GM19099 (cell line): ENCODE results near the gene FKRP.

Experiments
- POLR2A ChIP-seq: IDR thresholded peaks from 3 replicates; pipeline ENCODE4 v1.6.1; 2011; ENCODE audit warnings: low read depth; ENCODE audit not compliant: insufficient read length; ENCODE audit errors: extremely low read depth

FKRP gene

DNA sequence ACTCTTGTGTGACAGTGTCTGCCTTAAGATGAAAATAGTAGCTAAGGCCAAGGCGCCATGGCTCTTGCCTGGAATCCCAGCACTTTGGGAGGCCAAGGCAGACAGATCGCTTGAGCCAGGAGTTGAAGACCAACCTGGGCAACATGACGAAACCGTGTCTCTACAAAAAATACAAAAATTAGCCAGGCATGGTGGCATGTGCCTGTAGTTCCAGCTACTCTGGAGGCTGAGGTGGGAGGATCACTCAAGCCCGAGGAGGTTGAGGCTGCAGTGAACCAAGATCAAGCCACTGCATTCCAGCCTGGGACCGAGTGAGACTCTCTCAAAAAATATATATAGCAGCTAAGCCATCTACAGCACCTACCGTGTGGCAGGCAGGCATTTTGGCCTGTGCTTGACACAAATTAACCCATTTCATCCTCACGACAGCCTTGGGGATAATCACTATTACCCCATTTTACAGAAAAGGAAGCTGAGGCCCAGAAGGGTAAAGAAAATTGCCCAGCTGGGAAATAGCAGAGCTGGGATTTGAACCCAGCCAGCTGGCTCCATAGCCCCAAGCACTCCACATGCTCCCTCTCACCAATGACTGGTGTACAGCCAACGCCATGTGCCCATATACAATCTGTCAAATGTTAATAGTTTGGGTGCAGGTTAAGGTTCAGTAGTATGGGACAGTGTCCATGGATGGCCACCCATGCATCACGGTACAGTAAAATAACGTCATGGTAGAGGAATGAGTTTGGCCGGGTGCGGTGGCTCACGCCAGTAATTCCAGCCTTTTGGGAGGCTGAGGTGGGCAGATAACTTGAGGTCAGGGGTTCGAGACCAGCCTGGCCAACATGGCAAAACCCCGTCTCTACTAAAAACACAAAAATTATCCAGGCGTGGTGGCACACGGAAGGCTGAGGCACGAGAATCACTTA is 39.5 kb downstream of the FKRP start:
- TF ChIP-seq POLR2A, result no peak

DNA sequence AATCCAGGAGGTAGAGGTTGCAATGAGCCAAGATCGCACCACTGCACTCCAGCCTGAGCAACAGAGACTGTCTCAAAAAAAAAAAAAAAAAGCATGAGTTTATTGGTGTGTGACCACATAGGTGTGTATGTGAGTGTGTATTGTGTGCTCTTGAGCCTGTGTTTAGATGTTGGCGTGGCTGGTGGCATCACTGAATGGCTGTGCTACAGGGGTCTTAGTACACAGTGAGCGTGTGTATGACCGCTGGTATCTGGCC is 40.1 kb downstream of the FKRP start:
- TF ChIP-seq POLR2A, result no peak

DNA sequence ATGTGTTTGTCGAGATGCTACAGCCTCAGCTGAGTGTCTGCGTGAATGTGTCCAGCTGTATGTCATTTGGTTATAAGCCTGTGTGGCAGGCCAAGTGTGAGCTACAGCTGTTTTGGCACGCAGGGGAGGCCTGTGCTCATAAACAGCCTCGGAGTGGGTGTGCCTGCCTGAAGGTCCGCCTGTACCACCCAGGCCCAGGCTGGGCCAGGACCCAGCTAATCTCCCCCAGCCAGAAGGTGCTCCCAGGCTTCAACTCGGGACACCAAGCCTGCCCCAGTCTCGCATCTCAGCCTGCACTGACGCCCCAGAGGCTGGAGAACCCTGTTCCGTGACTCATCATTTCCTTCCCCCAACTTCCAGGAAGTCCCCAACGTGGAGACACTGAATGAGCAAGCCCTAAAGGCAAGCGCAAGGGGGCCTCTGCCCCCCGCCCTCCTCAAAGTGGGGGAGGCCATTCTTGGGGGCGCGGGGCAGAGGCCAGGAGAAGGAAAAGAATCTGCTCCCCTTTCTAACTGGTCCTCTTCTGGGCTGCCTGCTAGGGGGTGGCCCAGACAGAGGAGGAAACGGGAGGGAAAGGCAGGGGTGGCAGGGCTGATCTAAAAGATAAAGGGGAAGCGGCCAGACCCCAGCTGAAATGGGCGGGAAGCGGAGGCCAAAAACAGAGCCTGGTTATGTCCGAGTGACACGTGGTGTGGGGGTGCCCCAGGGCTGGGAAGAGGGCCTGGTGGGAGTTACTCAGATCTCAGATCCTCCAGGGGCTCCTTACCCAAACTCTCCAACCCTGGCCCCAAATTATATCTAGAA is 40.6 kb downstream of the FKRP start:
- TF ChIP-seq POLR2A, result no peak

DNA sequence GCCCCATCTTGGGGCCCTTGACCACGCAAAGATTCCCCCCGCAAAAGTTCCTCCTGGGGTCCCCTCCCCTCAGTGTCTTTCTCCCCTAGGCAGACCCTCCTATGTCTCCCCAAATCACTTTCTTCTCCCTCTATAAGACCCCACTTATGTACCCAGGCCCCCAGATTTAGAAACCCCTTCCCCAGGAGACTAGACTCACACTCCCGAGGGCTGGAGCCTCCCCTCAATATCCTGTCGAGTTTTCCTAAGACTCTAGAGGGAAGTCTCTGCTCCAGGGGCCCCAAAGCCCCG is 41.1 kb downstream of the FKRP start:
- TF ChIP-seq POLR2A, result no peak

DNA sequence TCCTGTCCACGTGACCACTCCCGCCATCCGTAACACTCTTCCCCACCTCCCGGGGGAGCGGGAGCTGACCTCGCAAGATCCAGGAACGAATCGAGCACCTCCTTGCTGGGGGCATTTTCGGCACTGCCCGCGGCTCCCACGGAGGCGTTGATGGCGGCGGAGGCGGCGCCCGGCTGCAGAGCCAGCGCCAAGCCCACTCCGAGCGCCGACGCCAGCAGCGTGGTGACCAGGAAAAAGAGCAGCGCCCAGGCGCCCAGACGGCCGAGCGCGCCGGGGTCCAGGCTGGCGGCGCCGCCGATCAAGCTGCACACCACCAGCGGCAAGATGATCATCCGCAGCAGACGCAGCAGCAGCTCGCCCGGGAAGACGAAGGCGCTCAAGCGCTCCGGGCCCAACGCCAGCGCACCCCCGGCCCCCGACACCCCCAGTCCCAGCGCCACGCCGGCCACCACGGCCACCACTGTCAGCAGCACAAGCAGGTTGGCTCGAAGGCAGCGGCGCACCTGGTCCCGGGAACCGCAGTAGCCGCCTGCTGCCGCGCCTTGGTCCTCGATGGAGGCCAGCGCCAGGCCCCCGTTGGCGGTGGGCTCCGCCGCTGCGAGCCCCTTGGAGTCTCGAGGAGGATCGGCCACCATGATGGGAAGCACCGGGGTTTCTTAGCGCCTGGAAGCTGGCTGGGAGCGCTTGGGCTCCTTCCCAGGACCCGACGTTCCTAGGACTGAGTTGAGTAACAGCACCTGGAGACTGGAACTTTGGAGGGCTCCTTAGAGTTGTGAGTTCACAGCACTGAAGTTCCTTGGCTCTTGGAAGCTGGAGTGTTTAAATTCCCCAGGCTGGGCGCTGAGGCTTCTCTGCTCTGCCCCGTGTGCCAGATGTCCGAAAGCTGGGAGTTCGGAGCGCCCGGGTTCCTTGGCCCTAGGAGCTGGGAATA is 41.7 kb downstream of the FKRP start:
- peak; percentile 19 for TF ChIP-seq POLR2A

DNA sequence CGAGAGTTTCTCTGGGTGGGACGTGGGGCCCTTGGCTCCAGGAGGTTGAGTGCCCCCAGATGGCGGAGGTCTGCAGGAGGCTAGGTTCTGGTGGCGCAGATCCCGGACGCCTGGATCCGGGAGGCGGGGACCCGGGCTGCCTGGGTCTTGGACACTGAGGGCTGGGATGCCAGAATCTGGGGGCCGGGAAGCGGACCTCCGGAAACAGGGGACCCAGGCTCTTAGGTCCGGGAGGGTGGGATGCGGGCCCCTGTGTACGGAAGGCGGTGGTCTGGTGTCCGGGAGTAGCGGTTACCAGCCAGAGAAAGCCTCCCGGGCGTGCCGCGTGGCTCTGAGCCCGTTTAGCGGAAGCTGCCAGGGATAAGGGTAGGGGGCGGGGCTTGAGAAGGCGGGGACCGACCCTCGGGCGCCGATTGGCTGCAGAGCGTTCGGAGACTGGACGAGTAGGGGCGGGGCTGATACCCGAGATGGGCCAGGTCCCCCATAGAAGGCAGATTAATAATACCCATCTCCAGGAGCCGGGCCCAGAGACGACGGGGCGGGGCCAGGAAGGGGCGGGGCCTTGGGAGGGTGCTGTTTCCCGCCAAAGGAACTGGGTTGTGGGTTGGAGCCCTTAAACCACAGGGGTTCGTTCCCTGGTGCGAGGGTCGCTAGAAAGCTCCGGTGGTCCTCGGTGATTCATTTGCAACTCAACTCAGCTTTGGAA is 42.6 kb downstream of the FKRP start, which contains the start of gene SLC1A5:
Gene SLC1A5, minus strand, starts transcription at position 333 of the 706 bp plus-strand sequence. CDS start 629 bp downstream, outside the sequence.
- peak; percentile 100 for TF ChIP-seq POLR2A

DNA sequence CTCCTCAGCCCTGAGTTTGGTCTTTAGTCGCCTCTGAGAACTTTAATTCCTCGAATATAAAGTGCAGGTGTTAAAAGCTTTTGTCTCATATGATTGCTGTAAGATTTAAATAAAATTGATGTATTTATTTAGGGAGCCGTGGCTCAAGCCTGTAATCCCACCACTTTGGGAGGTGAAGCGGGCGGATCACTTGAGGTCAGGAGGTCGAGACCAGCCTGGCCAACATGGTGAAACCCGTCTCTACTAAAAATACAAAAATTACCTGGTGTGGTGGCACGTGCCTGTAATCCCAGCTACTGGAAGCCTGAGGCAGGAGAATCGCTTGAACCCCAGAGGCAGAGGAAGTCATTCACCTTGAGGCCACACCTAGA is 43.1 kb downstream of the FKRP start:
- no peak for TF ChIP-seq POLR2A

DNA sequence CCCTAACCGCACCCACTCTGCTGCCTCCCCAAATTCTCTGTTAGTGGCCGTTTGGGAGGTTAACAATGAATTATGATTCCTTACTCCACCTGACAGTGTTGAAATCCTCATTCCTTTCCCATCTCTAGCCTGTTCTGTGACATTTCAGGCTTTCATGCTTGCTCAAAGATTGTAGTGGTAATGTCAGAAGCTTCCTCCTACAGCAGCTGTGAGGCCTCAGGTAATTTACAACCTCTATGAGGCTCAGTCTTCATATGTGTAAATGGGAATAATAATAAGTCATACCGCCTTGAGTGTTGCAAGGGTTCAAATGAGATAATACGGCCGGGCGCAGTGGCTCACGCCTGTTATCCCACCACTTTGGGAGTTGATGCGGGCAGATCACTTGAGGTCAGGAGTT is 43.5 kb downstream of the FKRP start:
- TF ChIP-seq POLR2A, result no peak

DNA sequence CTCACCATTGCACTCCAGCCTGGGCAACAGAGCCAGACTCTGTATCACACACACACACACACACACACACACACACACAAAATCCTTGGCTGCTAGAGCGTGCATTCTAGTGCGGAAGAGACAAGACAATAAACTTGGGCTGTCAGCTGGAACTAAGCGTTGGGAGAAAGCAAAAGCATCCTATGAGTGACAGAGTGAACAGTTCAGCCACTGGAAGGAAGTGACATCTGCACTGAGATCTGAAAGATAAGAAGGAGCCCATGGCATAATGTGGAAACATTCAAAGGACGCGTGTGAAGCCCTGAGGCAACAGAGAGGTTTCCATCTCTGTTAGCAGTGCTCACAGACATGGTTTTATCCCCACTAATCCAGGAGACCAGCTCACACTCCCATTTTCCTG is 46.1 kb downstream of the FKRP start:
- TF ChIP-seq POLR2A, result no peak

DNA sequence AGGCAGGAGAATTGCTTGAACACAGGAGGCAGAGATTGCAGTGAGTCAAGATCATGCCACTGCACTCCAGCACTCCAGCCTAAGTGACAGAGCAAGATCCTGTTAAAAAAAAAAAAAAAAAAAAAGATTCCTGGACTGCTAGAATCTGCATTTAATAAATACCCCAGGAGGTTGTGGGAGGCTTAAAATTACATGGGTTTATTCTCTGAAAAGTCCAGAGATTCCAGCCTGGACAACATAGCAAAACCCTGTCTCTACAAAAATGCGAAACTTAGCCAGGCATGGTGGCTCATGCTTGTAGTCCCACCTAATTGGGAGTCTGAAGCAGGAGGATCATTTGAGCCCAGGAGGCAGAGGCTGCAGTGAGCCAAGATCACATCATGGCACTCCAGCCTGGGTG is 52.0 kb downstream of the FKRP start:
- no peak for TF ChIP-seq POLR2A

DNA sequence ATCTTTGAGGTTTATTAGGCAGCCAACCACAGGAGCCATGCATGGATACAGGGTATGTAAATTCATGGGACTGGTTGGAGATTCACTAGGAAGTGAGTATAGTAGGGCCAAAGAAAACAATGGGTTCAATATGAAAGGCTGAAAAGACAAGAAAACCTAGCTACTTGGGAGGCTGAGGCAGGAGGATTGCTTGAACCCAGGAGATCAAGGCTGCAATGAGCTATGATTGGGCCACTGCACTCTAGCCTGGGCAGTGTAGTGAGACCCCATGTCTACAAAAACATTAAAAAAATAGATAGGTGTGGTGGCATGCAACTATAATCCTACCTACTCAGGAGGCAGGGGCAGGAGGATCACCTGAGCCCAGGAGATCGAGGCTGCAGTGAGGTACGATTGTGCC is 52.9 kb downstream of the FKRP start:
- TF ChIP-seq POLR2A, result no peak

DNA sequence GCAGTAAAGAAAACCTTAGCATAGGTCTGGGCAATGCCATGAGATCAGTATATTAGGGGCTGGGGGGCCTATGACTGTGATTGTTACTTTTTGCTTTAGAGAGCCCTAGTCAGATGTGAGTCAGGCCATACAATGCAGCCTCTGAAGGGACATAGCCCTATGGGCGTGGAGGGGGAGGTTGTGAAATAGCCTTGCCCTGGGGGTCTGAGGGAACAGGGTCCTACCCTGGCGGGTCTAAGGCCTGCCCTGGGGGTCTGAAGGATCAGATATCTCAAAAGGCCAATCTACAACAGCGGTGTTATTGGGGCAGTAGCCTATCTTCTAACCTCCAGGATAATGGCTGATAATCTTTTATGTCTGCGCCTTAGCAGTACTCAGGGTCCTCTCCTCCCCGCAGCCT is 56.3 kb downstream of the FKRP start:
- no peak for TF ChIP-seq POLR2A

DNA sequence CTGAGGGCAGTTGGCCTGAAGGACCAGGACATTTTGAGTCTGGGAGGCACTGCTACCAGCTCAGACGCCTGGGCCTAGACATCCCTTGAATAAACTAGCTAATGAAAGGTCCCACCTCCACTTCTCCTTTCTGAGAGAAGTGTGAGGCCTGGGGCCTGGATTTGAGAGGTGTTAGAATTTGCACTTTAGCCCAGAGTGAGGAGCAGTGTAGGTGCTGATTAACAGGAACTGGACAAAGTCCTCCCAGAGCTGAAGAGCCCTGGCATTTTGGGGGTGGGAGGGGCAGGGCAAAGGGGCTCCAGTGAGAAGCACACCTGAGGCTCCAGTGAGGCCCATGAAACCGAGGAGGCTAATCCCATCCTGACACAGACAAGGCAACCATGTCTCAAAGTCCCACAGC is 57.7 kb downstream of the FKRP start:
- TF ChIP-seq POLR2A, result no peak

DNA sequence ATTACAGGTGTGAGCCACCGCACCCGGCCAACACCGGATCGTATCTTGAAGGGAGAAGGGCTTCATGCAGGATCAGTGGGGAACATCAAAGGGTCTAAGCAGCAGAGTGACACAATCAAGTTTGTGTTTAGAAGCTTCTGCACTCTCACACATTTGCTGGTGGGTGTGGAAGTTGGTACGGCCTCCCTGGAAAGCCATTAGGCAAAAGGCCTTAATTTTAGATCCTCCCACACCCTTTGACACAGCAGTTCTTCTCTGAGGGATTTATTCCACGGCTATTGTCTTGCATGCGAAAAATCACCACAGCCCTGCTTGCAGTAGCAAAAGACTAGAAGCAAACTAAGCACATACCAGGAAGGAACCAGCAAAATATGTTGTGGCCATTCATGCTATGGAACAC is 60.8 kb downstream of the FKRP start:
- no peak for TF ChIP-seq POLR2A
